Trophoblast cell (in vitro differentiated cells and primary cell): ENCODE data around the gene TNNI3K.
"Not testable (repeated sequence)": the region's sequence is repeated elsewhere in the genome, so short reads cannot be mapped to it uniquely, and the experiment has no call there.

Experiments used
- DNase-seq, 2 donors: peaks; one replicate each; pipeline ENCODE4 v3.0.0-alpha.2; 2016
- H2AFZ ChIP-seq: 2 replicates; pipeline ENCODE4 v1.6.1; 2013; ENCODE audit warnings: low read length, moderate library complexity, mild to moderate bottlenecking; ENCODE audit not compliant: insufficient read depth, poor library complexity
- H2AK5ac ChIP-seq: 2 replicates; pipeline ENCODE4 v1.6.1; 2013; ENCODE audit warnings: mild to moderate bottlenecking, low read length
- H2BK120ac ChIP-seq: 2 replicates; pipeline ENCODE4 v1.6.1; 2013; ENCODE audit warnings: low read length, mild to moderate bottlenecking, moderate library complexity; ENCODE audit not compliant: insufficient read depth, poor library complexity
- H2BK12ac ChIP-seq: 2 replicates; pipeline ENCODE4 v1.6.1; 2013; ENCODE audit warnings: mild to moderate bottlenecking, low read length, moderate library complexity
- H2BK5ac ChIP-seq: 2 replicates; pipeline ENCODE4 v1.6.1; 2013; ENCODE audit warnings: low read length, low read depth, moderate library complexity, mild to moderate bottlenecking; ENCODE audit not compliant: poor library complexity
- H3K14ac ChIP-seq: 2 replicates; pipeline ENCODE4 v1.6.1; 2013; ENCODE audit warnings: mild to moderate bottlenecking, low read length
- H3K18ac ChIP-seq: 2 replicates; pipeline ENCODE4 v1.6.1; 2013; ENCODE audit warnings: mild to moderate bottlenecking, low read length
- H3K23ac ChIP-seq: 2 replicates; pipeline ENCODE4 v1.6.1; 2013; ENCODE audit warnings: low read length
- H3K27ac ChIP-seq: 2 replicates; pipeline ENCODE4 v1.5.1; 2013; ENCODE audit warnings: low read depth, mild to moderate bottlenecking, inconsistent platforms, low read length, moderate library complexity
- H3K27me3 ChIP-seq: 2 replicates; pipeline ENCODE4 v1.6.1; 2013; ENCODE audit warnings: inconsistent platforms, mild to moderate bottlenecking, low read length, moderate library complexity; ENCODE audit not compliant: insufficient read depth
- H3K36me3 ChIP-seq, 2 experiments: 1 replicate in 1 of 2; 2 replicates in 1 of 2; pipeline ENCODE4 v1.6.1; 2013; ENCODE audit warnings: low read length in 2 of 2, mild to moderate bottlenecking in 2 of 2, moderate library complexity in 1 of 2; ENCODE audit not compliant: insufficient read depth in 2 of 2, control insufficient read depth in 1 of 2
- H3K4ac ChIP-seq: 2 replicates; pipeline ENCODE4 v1.6.1; 2013; ENCODE audit warnings: low read depth, mild to moderate bottlenecking, low read length, moderate library complexity
- H3K4me1 ChIP-seq, 2 experiments: 1 replicate in 1 of 2; 2 replicates in 1 of 2; pipeline ENCODE4 v1.6.1; 2013; ENCODE audit warnings: low read length in 2 of 2, mild to moderate bottlenecking in 2 of 2, moderate library complexity in 1 of 2; ENCODE audit not compliant: insufficient read depth in 2 of 2, control insufficient read depth in 1 of 2
- H3K4me2 ChIP-seq: 2 replicates; pipeline ENCODE4 v1.6.1; 2013; ENCODE audit warnings: inconsistent platforms, mild to moderate bottlenecking, low read length, moderate library complexity
- H3K4me3 ChIP-seq: 2 replicates; pipeline ENCODE4 v1.5.1; 2013; ENCODE audit warnings: mild to moderate bottlenecking, low read depth, low read length, inconsistent platforms
- H3K79me1 ChIP-seq: one replicate; pipeline ENCODE4 v1.6.1; 2013; ENCODE audit warnings: low read length
- H3K79me2 ChIP-seq: 2 replicates; pipeline ENCODE4 v1.6.1; 2013; ENCODE audit warnings: low read length, mild to moderate bottlenecking; ENCODE audit not compliant: control insufficient read depth, insufficient read depth, poor library complexity
- H3K9ac ChIP-seq: 2 replicates; pipeline ENCODE4 v1.6.1; 2013; ENCODE audit warnings: mild to moderate bottlenecking, low read length
- H3K9me3 ChIP-seq: 2 replicates; pipeline ENCODE4 v1.6.1; 2013; ENCODE audit warnings: low read depth, mild to moderate bottlenecking, control low read depth, inconsistent platforms, low read length; ENCODE audit not compliant: insufficient read depth
- H4K12ac ChIP-seq: 2 replicates; pipeline ENCODE4 v1.6.1; 2013; ENCODE audit warnings: low read depth, mild to moderate bottlenecking, low read length, moderate library complexity
- H4K8ac ChIP-seq: 2 replicates; pipeline ENCODE4 v1.6.1; 2013; ENCODE audit warnings: low read depth, mild to moderate bottlenecking, low read length, moderate library complexity
- H4K91ac ChIP-seq: one replicate; pipeline ENCODE4 v1.6.1; 2013; ENCODE audit warnings: low read depth, mild to moderate bottlenecking, low read length, moderate library complexity
- WGBS: extraction: QIAGEN DNeasy Blood & Tissue Kit; methylation state at CpG from one replicate; pipeline ENCODE4 v1.1.7; 2013; ENCODE audit warnings: missing lambda C conversion rate; ENCODE audit not compliant: insufficient read length, insufficient coverage; ENCODE audit errors: extremely low coverage; 5-methylcytosine and 5-hydroxymethylcytosine counted together

TNNI3K gene

GRCh38 chr1:74253243-74253824 is 18.1 kb downstream of the TNNI3K start:
- not testable (repeated sequence) for H3K9me3 ChIP-seq, H3K4me1 ChIP-seq, H3K36me3 ChIP-seq, H3K4ac ChIP-seq, H3K23ac ChIP-seq, H4K12ac ChIP-seq, H3K27me3 ChIP-seq, H2BK120ac ChIP-seq, H3K14ac ChIP-seq, H3K18ac ChIP-seq, DNase-seq, H3K4me2 ChIP-seq, H3K9ac ChIP-seq, H3K79me1 ChIP-seq, H2BK12ac ChIP-seq, H4K91ac ChIP-seq, H3K4me3 ChIP-seq, H4K8ac ChIP-seq, H3K27ac ChIP-seq, H3K79me2 ChIP-seq, H2AFZ ChIP-seq, H2AK5ac ChIP-seq, H2BK5ac ChIP-seq
- WGBS: no CpG with 5 or more reads among the region's 32 CpGs

GRCh38 chr1:74266001-74266400 is 30.8 kb downstream of the TNNI3K start:
- no peak overlapping the region for H2AK5ac ChIP-seq
- H4K12ac ChIP-seq: no peak overlapping the region
- no peak overlapping the region for H3K18ac ChIP-seq
- peak overlapping the region; percentile 46 for H3K9ac ChIP-seq
- WGBS: no CpG with 5 or more reads among the region's 3 CpGs
- no peak overlapping the region for H2BK12ac ChIP-seq
- H2BK5ac ChIP-seq: no peak overlapping the region
- no peaks in the 10 kb centered on the region for H3K9me3 ChIP-seq
- H3K27me3 ChIP-seq: no peaks in the 10 kb centered on the region
- no peak overlapping the region for H3K23ac ChIP-seq
- H3K79me1 ChIP-seq: no peaks in the 10 kb centered on the region
- no peak overlapping the region for H3K27ac ChIP-seq
- H3K36me3 ChIP-seq: no peaks in the 10 kb centered on the region
- no peak overlapping the region for H4K91ac ChIP-seq
- H3K4me3 ChIP-seq: no peak overlapping the region
- H2BK120ac ChIP-seq: no peak overlapping the region
- H4K8ac ChIP-seq: no peak overlapping the region
- H2AFZ ChIP-seq: no peak overlapping the region
- H3K79me2 ChIP-seq: no peaks in the 10 kb centered on the region
- H3K4me2 ChIP-seq: no peak overlapping the region
- no peak overlapping the region for H3K4ac ChIP-seq
- H3K14ac ChIP-seq: no peak overlapping the region
- DNase-seq: no peak
- no peaks in the 10 kb centered on the region for H3K4me1 ChIP-seq

- no peaks in the 10 kb centered on the region for H3K79me1 ChIP-seq
- no peak overlapping the region for H2AFZ ChIP-seq
- H3K27me3 ChIP-seq: no peaks in the 10 kb centered on the region
- no peak overlapping the region for H3K27ac ChIP-seq
- no peak overlapping the region for H4K91ac ChIP-seq
- no peak overlapping the region for H3K14ac ChIP-seq
- H2BK12ac ChIP-seq: no peak overlapping the region
- H3K36me3 ChIP-seq: no peaks in the 10 kb centered on the region
- H3K4me3 ChIP-seq: no peak overlapping the region
- H3K18ac ChIP-seq: no peak overlapping the region
- no peak overlapping the region for H2AK5ac ChIP-seq
- H3K9me3 ChIP-seq: no peaks in the 10 kb centered on the region
- no peak overlapping the region for H4K8ac ChIP-seq
- no peak overlapping the region for H2BK5ac ChIP-seq
- no peak overlapping the region for H3K23ac ChIP-seq
- H3K4ac ChIP-seq: no peak overlapping the region
- WGBS: no CpG with 5 or more reads among the region's 2 CpGs
- H3K4me1 ChIP-seq: no peaks in the 10 kb centered on the region
- no peak for DNase-seq
- H3K79me2 ChIP-seq: no peaks in the 10 kb centered on the region
- H2BK120ac ChIP-seq: no peak overlapping the region
- no peak overlapping the region for H3K4me2 ChIP-seq
- no peak overlapping the region for H3K9ac ChIP-seq
- no peak overlapping the region for H4K12ac ChIP-seq
Observed at GRCh38 chr1:74271503-74271902, 36.3 kb downstream of the TNNI3K start.

GRCh38 chr1:74280642-74281396 is 45.6 kb downstream of the TNNI3K start:
- Histone ChIP-seq H3K23ac (no peak overlapping the region), H2BK120ac (no peak overlapping the region), H2BK5ac (no peak overlapping the region), H4K91ac (no peak overlapping the region), H3K4me2 (no peak overlapping the region), H3K4me3 (no peak overlapping the region), H4K8ac (no peak overlapping the region), H2BK12ac (no peak overlapping the region), H3K36me3 (no peaks in the 10 kb centered on the region), H3K4me1 (no peaks in the 10 kb centered on the region), H3K27ac (no peak overlapping the region), H3K4ac (no peak overlapping the region), H3K27me3 (no peaks in the 10 kb centered on the region), H3K9ac (no peak overlapping the region), H4K12ac (no peak overlapping the region), H3K14ac (no peak overlapping the region), H3K9me3 (no peaks in the 10 kb centered on the region), H2AFZ (no peak overlapping the region), H2AK5ac (no peak overlapping the region), H3K79me2 (no peaks in the 10 kb centered on the region), H3K79me1 (no peaks in the 10 kb centered on the region), H3K18ac (no peak overlapping the region)
- no peak for DNase-seq
- no CpG with 5 or more reads among the region's 6 CpGs for WGBS
